CD4-positive, alpha-beta T cell (primary cell): ENCODE data around the gene ATM. TPM values are rescaled to one million over a fixed set of nuclear protein-coding genes. Genes with fewer than 3 reads are reported as not detected.

Experiments used
- ATAC-seq: fragments of 200-7000 bp; cut with Tn5 transposase; one replicate; pipeline ENCODE4 v1.10.0; 2022; ENCODE audit warnings: mild to moderate bottlenecking; ENCODE audit not compliant: poor library complexity
- CTCF ChIA-PET: fragments of 350-600 bp; sonication (Branson Sonifier 250); formaldehyde crosslinking; loops from one replicate; lab custom pipeline; 2021; ENCODE audit warnings: antibody characterized with exemption, inconsistent platforms; lab: Charles Lee
- POLR2A ChIA-PET: fragments of 350-600 bp; sonication (Branson Sonifier 250); formaldehyde crosslinking; loops from one replicate; lab custom pipeline; 2021; ENCODE audit warnings: antibody characterized with exemption, inconsistent platforms; lab: Charles Lee
- DNase-seq, 14 experiments: peaks; one replicate each; pipeline ENCODE4 v3.0.0-alpha.2; 2013 to 2020; ENCODE audit warnings: mixed read lengths in 2 of 14
- H3K27ac ChIP-seq, 2 donors: one replicate each; pipeline versions ENCODE4 v1.5.1 to v1.7.0; 2013; ENCODE audit warnings: low read length in 2 of 2, low read depth in 1 of 2, mild to moderate bottlenecking in 1 of 2
- H3K27me3 ChIP-seq, 2 experiments: 1 replicate in 1 of 2; 2 replicates in 1 of 2; pipeline versions ENCODE4 v1.6.1 to v1.7.0; 2013; ENCODE audit warnings: low read length in 2 of 2, control low read depth in 1 of 2, mild to moderate bottlenecking in 1 of 2, moderate library complexity in 1 of 2; ENCODE audit not compliant: insufficient read depth in 2 of 2, control insufficient read depth in 1 of 2
- H3K36me3 ChIP-seq: one replicate; pipeline ENCODE4 v1.6.1; 2013; ENCODE audit warnings: low read length, control low read depth; ENCODE audit not compliant: insufficient read depth
- H3K4me1 ChIP-seq: one replicate; pipeline ENCODE4 v1.6.1; 2013; ENCODE audit warnings: low read length, control low read depth; ENCODE audit not compliant: insufficient read depth
- H3K4me3 ChIP-seq: one replicate; pipeline ENCODE4 v1.5.1; 2013; ENCODE audit warnings: mild to moderate bottlenecking, low read length, moderate library complexity
- H3K9me3 ChIP-seq, 2 experiments: 1 replicate in 1 of 2; 2 replicates in 1 of 2; pipeline versions ENCODE4 v1.6.1 to v1.7.0; 2013; ENCODE audit warnings: low read length in 2 of 2, mild to moderate bottlenecking in 2 of 2, control low read depth in 1 of 2, moderate library complexity in 1 of 2; ENCODE audit not compliant: control insufficient read depth in 1 of 2, insufficient read depth in 1 of 2
- H3K27ac Mint-ChIP-seq: one replicate; pipeline ENCODE4 v1.8.0; 2020; ENCODE audit warnings: mixed read lengths
- H3K27me3 Mint-ChIP-seq: one replicate; pipeline ENCODE4 v1.8.0; 2021; ENCODE audit warnings: mixed read lengths
- H3K36me3 Mint-ChIP-seq: one replicate; pipeline ENCODE4 v1.8.0; 2021; ENCODE audit warnings: low read depth, mixed read lengths
- H3K4me1 Mint-ChIP-seq: one replicate; pipeline ENCODE4 v1.8.0; 2021; ENCODE audit warnings: low read depth, mixed read lengths
- H3K4me3 Mint-ChIP-seq: one replicate; pipeline ENCODE4 v1.8.0; 2020; ENCODE audit warnings: mild to moderate bottlenecking, mixed read lengths
- H3K9me3 Mint-ChIP-seq: one replicate; pipeline ENCODE4 v1.8.0; 2020; ENCODE audit warnings: mixed read lengths
- intact Hi-C, 2 experiments: fragments of 100-400 bp; cut with DNase I in 1 of 2; cut with micrococcal nuclease in 1 of 2; formaldehyde crosslinking; loops; one replicate each; pipeline versions ENCODE4 v1.15.1 to v1.9.0; 2023 to 2025; cut with DNase I, micrococcal nuclease
- total RNA-seq, 174 experiments: library from RNA in 2 of 174; stranded (reverse) in 2 of 174; gene quantifications; one replicate each; pipeline ENCODE4 v1.2.3 and lab custom pipeline; 2021 to 2026
- TF ChIP-seq, protein P1 (sequence below): fragments of 200-600 bp; IDR thresholded peaks from one replicate; pipeline ENCODE4 v1.8.0; 2022; ENCODE audit warnings: antibody characterized with exemption, mild to moderate bottlenecking

ATM gene
- total RNA-seq, 2 experiments from 2014 or later = 307 to 329 TPM

GRCh38 chr11:108364159-108364558 is 141.3 kb downstream of the ATM start:
- Histone ChIP-seq H3K9me3 (no peaks in the 10 kb centered on the region), H3K36me3 (peaks cover 36% of the 10 kb centered on the region), H3K4me3 (no peak overlapping the region), H3K27ac (no peak overlapping the region), H3K27me3 (no peaks in the 10 kb centered on the region), H3K4me1 (no peaks in the 10 kb centered on the region)
- no peaks in the 10 kb centered on the region for H3K9me3 Mint-ChIP-seq
- ChIA-PET CTCF (no interaction called here), POLR2A (no interaction called here)
- ATAC-seq (no peak), DNase-seq (no peak)
- TF ChIP-seq, protein P1, sequence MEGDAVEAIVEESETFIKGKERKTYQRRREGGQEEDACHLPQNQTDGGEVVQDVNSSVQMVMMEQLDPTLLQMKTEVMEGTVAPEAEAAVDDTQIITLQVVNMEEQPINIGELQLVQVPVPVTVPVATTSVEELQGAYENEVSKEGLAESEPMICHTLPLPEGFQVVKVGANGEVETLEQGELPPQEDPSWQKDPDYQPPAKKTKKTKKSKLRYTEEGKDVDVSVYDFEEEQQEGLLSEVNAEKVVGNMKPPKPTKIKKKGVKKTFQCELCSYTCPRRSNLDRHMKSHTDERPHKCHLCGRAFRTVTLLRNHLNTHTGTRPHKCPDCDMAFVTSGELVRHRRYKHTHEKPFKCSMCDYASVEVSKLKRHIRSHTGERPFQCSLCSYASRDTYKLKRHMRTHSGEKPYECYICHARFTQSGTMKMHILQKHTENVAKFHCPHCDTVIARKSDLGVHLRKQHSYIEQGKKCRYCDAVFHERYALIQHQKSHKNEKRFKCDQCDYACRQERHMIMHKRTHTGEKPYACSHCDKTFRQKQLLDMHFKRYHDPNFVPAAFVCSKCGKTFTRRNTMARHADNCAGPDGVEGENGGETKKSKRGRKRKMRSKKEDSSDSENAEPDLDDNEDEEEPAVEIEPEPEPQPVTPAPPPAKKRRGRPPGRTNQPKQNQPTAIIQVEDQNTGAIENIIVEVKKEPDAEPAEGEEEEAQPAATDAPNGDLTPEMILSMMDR = no peak
- intact Hi-C loops = no loop called here
- H3K27me3 Mint-ChIP-seq = no peaks in the 10 kb centered on the region
- H3K4me1 Mint-ChIP-seq = no peaks in the 10 kb centered on the region
- no peak overlapping the region for H3K27ac Mint-ChIP-seq
- no peak overlapping the region for H3K4me3 Mint-ChIP-seq
- peaks cover 65% of the 10 kb centered on the region for H3K36me3 Mint-ChIP-seq

DNA sequence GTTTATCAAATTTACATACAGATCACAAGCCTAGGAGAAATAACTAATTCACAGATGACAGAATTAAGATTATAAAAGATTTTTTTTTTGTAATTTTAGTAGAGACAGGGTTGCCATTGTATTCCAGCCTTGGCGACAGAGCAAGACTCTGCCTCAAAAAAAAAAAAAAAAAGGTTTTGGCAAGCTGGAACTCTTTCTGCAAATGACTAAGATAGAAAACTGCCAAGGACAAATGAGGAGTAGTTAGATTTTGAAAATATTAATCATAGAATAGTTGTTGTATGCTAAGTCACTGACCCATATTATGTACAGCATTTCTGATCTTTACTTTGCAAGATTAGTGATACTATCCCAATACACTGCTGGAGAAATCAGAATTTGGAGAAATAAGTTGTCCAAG is 145.3 kb downstream of the ATM start:
- H3K4me1 ChIP-seq = no peaks in the 10 kb centered on the region
- ATAC-seq (no peak), DNase-seq (no peak)
- peaks cover 44% of the 10 kb centered on the region for H3K36me3 ChIP-seq
- Mint-ChIP-seq H3K27me3 (no peaks in the 10 kb centered on the region), H3K4me1 (no peaks in the 10 kb centered on the region), H3K9me3 (peaks cover 2% of the 10 kb centered on the region), H3K36me3 (peaks cover 89% of the 10 kb centered on the region), H3K27ac (no peak overlapping the region), H3K4me3 (no peak overlapping the region)
- no peaks in the 10 kb centered on the region for H3K27me3 ChIP-seq
- ChIA-PET POLR2A (no interaction called here), CTCF (no interaction called here)
- H3K4me3 ChIP-seq = no peak overlapping the region
- peaks cover 0 to 8% of the 10 kb centered on the region in 2 experiments for H3K9me3 ChIP-seq
- intact Hi-C loops = no loop called here
- no peak overlapping the region for H3K27ac ChIP-seq
- TF ChIP-seq, protein P1 = no peak

DNA sequence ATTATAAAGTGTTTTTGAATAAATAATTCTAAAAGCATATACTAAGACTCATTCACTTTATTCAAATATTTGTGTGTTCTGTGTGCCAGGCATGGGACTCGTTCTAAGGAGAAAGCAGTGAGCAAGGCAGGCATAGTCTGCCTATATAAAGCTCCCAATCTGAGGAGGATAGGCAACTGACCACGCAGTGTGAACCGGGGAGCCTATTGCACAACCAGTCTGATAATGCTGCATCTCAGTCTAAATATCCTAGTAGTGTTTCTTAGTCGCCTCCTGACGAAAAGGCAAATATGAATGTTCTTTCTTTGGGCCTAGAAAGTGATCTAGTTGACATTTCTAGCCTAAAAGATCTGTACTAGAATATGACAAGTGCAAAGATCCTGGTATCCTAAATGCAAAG is 146.2 kb downstream of the ATM start:
- no peak for DNase-seq
- Histone ChIP-seq H3K9me3 (peaks cover 0 to 16% of the 10 kb centered on the region in 2 experiments), H3K4me3 (no peak overlapping the region), H3K27ac (no peak overlapping the region), H3K4me1 (no peaks in the 10 kb centered on the region), H3K27me3 (no peaks in the 10 kb centered on the region), H3K36me3 (peaks cover 39% of the 10 kb centered on the region)
- TF ChIP-seq, protein P1 = no peak
- no peak overlapping the region for H3K4me3 Mint-ChIP-seq
- H3K4me1 Mint-ChIP-seq = no peaks in the 10 kb centered on the region
- H3K9me3 Mint-ChIP-seq = peaks cover 4% of the 10 kb centered on the region
- no peak for ATAC-seq
- CTCF ChIA-PET = no interaction called here
- H3K36me3 Mint-ChIP-seq = peaks cover 84% of the 10 kb centered on the region
- no peaks in the 10 kb centered on the region for H3K27me3 Mint-ChIP-seq
- peak overlapping the region; percentile 31 for H3K27ac Mint-ChIP-seq
- intact Hi-C loops = no loop called here
- POLR2A ChIA-PET = no interaction called here
